ENCODE data around the gene NHEJ1. TPM values are rescaled to one million over a fixed set of nuclear protein-coding genes. Genes with fewer than 3 reads are reported as not detected.

NHEJ1 gene
- total RNA-seq, 2 experiments from 2014 or later: 12.7 to 14.3 TPM

GRCh38 chr2:219199470-219200211 is 39.0 kb upstream of the NHEJ1 start:
- ChIA-PET POLR2A (interaction anchor here (0.9 kb wide), 1 partner anchor 8 kb away, joined by 4 read pairs; no protein-coding TSS in a partner anchor), CTCF (ENCODE audit: unreplicated experiment) (interaction anchor here (0.7 kb wide), 1 partner anchor 28 kb away, joined by 3 read pairs; no protein-coding TSS in a partner anchor)
- no TSS peak for BruUV-seq (replicated peaks)
- Histone ChIP-seq H3K79me2 (ENCODE audit: insufficient read depth, low read depth, low read length) (no peaks in the 10 kb centered on the region), H2AFZ (ENCODE audit: low read length) (no peak overlapping the region), H3K27ac (ENCODE audit: low read depth, low read length, poor library complexity, severe bottlenecking) (no peak overlapping the region), H3K9me2 (ENCODE audit: insufficient read depth, low read length) (no peaks in the 10 kb centered on the region), H3K36me3 (ENCODE audit: insufficient read depth, low read length) (no peaks in the 10 kb centered on the region), H3K4me3 (ENCODE audit: low read depth, low read length, poor library complexity, severe bottlenecking) (no peak overlapping the region), H3K4me2 (ENCODE audit: low read length) (no peak overlapping the region), H4K20me1 (ENCODE audit: insufficient read depth, low read length) (no peaks in the 10 kb centered on the region), H3K9me3 (ENCODE audit: low read length) (peaks cover 3% of the 10 kb centered on the region; the same call in 1 of the 2 replicates), H3K4me1 (ENCODE audit: insufficient read depth, low read length, poor library complexity, severe bottlenecking) (no peaks in the 10 kb centered on the region)
- TF ChIP-seq EZH2phosphoT487 (IDR thresholded peaks at IDR 0.05; ENCODE audit: borderline replicate concordance, low read depth, low read length) (no peak), CTCF (conservative IDR thresholded peaks at IDR 0.05; ENCODE audit: low read length) (no peak)
- DNase-seq (ENCODE audit: low spot score): no peak
- intact Hi-C loops (cut with micrococcal nuclease; ENCODE audit: unreplicated experiment): no loop called here

GRCh38 chr2:219198974-219199373 is 38.4 kb upstream of the NHEJ1 start:
- no peak for DNase-seq (ENCODE audit: low spot score)
- CTCF ChIA-PET (ENCODE audit: unreplicated experiment): interaction anchor here (0.7 kb wide), 1 partner anchor 27 kb away, joined by 3 read pairs; no protein-coding TSS in a partner anchor
- POLR2A ChIA-PET: no interaction called here

More at GRCh38 chr2:219198974-219199373, 38.4 kb upstream of the NHEJ1 start:
- Histone ChIP-seq H3K36me3 (ENCODE audit: insufficient read depth, low read length) (no peaks in the 10 kb centered on the region), H3K4me2 (ENCODE audit: low read length) (no peak overlapping the region), H2AFZ (ENCODE audit: low read length) (no peak overlapping the region), H3K4me1 (ENCODE audit: insufficient read depth, low read length, poor library complexity, severe bottlenecking) (no peaks in the 10 kb centered on the region), H4K20me1 (ENCODE audit: insufficient read depth, low read length) (no peaks in the 10 kb centered on the region), H3K9me3 (ENCODE audit: low read length) (no peaks in the 10 kb centered on the region), H3K9me2 (ENCODE audit: insufficient read depth, low read length) (no peaks in the 10 kb centered on the region), H3K27ac (ENCODE audit: low read depth, low read length, poor library complexity, severe bottlenecking) (no peak overlapping the region), H3K4me3 (ENCODE audit: low read depth, low read length, poor library complexity, severe bottlenecking) (no peak overlapping the region), H3K79me2 (ENCODE audit: insufficient read depth, low read depth, low read length) (no peaks in the 10 kb centered on the region)
- intact Hi-C loops (cut with micrococcal nuclease; ENCODE audit: unreplicated experiment): no loop called here
- no TSS peak for BruUV-seq (replicated peaks)
- no peak for TF ChIP-seq CTCF (conservative IDR thresholded peaks at IDR 0.05; ENCODE audit: low read length)
- no peak for TF ChIP-seq EZH2phosphoT487 (IDR thresholded peaks at IDR 0.05; ENCODE audit: borderline replicate concordance, low read depth, low read length)
